GM12878 (cell line): ENCODE measurements around the gene SPAG7. TPM values are rescaled to one million over a fixed set of nuclear protein-coding genes. Genes with fewer than 3 reads are reported as not detected.

Source experiments
- ATAC-seq: fragments of 200-7000 bp; cut with Tn5 transposase; 3 replicates; pipeline ENCODE4 v1.9.1; 2020; ENCODE audit warnings: mild to moderate bottlenecking, moderate library complexity
- BruUV-seq: library from RNA; stranded (reverse); fragments of 400-500 nt; replicated peaks from 2 replicates; lab custom pipeline; 2021; lab: Mats Ljungman, UMichigan
- CTCF ChIA-PET: fragments of 300-600 bp; sonication (Branson Sonifier 250); formaldehyde crosslinking; extraction: SDS; loops from one replicate; lab custom pipeline; 2021; ENCODE audit warnings: inconsistent platforms; lab: Yijun Ruan, JAX
- POLR2A ChIA-PET: fragments of 350-600 bp; formaldehyde crosslinking; extraction: SDS; loops from one replicate; lab custom pipeline; 2021; ENCODE audit warnings: inconsistent platforms; lab: Charles Lee
- RAD21 ChIA-PET: fragments of 300-600 bp; sonication (Branson Sonifier 250); formaldehyde crosslinking; loops from one replicate; lab custom pipeline; 2023; ENCODE audit warnings: antibody characterized with exemption; ENCODE audit not compliant: unreplicated experiment; lab: Charles Lee
- SMC1A ChIA-PET: fragments of 300-600 bp; sonication (Branson Sonifier 250); formaldehyde crosslinking; loops from one replicate; lab custom pipeline; 2023; ENCODE audit not compliant: unreplicated experiment, uncharacterized antibody; lab: Charles Lee
- DNase-seq: peaks from one replicate; pipeline ENCODE4 v3.0.0-alpha.2; 2011; ENCODE audit warnings: low read depth, low spot score
- FAIRE-seq: peaks from 3 replicates; lab custom pipeline; 2011; peaks lifted over from hg19 to GRCh38; lab: Jason Lieb, UNC
- H2AFZ ChIP-seq: 2 replicates; pipeline ENCODE4 v1.6.0; 2011; ENCODE audit warnings: low read depth, low read length, control low read depth; ENCODE audit not compliant: control insufficient read depth
- H3K27ac ChIP-seq: 2 replicates; pipeline ENCODE4 v1.5.1; 2011; ENCODE audit warnings: control low read depth; ENCODE audit not compliant: control insufficient read depth, insufficient read depth
- H3K27me3 ChIP-seq, 2 experiments: replicated peaks in 1 of 2; 2 replicates each; pipeline versions ENCODE4 v1.6.0 to v1.6.1; 2011; ENCODE audit warnings: low read length in 1 of 2; ENCODE audit not compliant: control insufficient read depth in 2 of 2, insufficient read depth in 2 of 2
- H3K36me3 ChIP-seq, 2 experiments: 2 replicates each; pipeline ENCODE4 v1.5.1; 2011; ENCODE audit warnings: low read length in 1 of 2; ENCODE audit not compliant: control insufficient read depth in 2 of 2, insufficient read depth in 2 of 2
- H3K4me1 ChIP-seq: 2 replicates; pipeline ENCODE4 v1.6.1; 2011; ENCODE audit warnings: mild to moderate bottlenecking, low read length, moderate library complexity, mixed read lengths; ENCODE audit not compliant: control insufficient read depth, insufficient read depth
- H3K4me2 ChIP-seq: 2 replicates; pipeline ENCODE4 v1.6.0; 2011; ENCODE audit warnings: control low read depth; ENCODE audit not compliant: control insufficient read depth, insufficient read depth
- H3K4me3 ChIP-seq: fragments of 200-600 bp; sonication (generic); 2 replicates; pipeline ENCODE4 v1.5.1; 2016
- H3K79me2 ChIP-seq: 2 replicates; pipeline ENCODE4 v1.6.0; 2011; ENCODE audit warnings: low read length; ENCODE audit not compliant: control insufficient read depth, insufficient read depth
- H3K9ac ChIP-seq: 2 replicates; pipeline ENCODE4 v1.8.0; 2011; ENCODE audit warnings: low read length, control low read depth, mixed read lengths; ENCODE audit not compliant: control insufficient read depth, insufficient read depth
- H3K9me3 ChIP-seq: replicated peaks from 3 replicates; pipeline ENCODE4 v1.5.1; 2011; ENCODE audit warnings: mild to moderate bottlenecking, low read length; ENCODE audit not compliant: control insufficient read depth, insufficient read depth
- H4K20me1 ChIP-seq: 2 replicates; pipeline ENCODE4 v1.6.0; 2011; ENCODE audit not compliant: control insufficient read depth, insufficient read depth
- CHD4 ChIP-seq: fragments of 200-600 bp; sonication (generic); IDR thresholded peaks from 2 replicates; pipeline ENCODE4 v1.6.1; 2016; ENCODE audit warnings: mild to moderate bottlenecking
- EED ChIP-seq: sonication (generic); IDR thresholded peaks from 2 replicates; pipeline ENCODE4 v1.6.1; 2016; ENCODE audit warnings: antibody characterized with exemption, low read depth
- RFX5 ChIP-seq: IDR thresholded peaks from 2 replicates; pipeline ENCODE4 v1.6.1; 2011; ENCODE audit warnings: low read depth, low read length, improper control_type of control experiment
- RUNX3 ChIP-seq: IDR thresholded peaks from 2 replicates; pipeline ENCODE4 v1.6.1; 2012; ENCODE audit warnings: low read length, inconsistent platforms
- SUPT20H ChIP-seq: IDR thresholded peaks from 2 replicates; pipeline ENCODE4 v1.6.1; 2011; ENCODE audit warnings: low read depth, mild to moderate bottlenecking, low read length, moderate library complexity, borderline replicate concordance; ENCODE audit not compliant: control insufficient read depth
- SUZ12 ChIP-seq: fragments of 200-600 bp; sonication (generic); IDR thresholded peaks from one replicate; pipeline ENCODE4 v1.6.1; 2018; ENCODE audit warnings: antibody characterized with exemption, mild to moderate bottlenecking; ENCODE audit not compliant: unreplicated experiment
- WGBS: methylation state at CpG from one replicate; pipeline ENCODE4 v1.1.6; 2016; ENCODE audit warnings: low lambda C conversion rate; ENCODE audit not compliant: insufficient replicate concordance, insufficient coverage; ENCODE audit errors: missing lambda C conversion rate; 5-methylcytosine and 5-hydroxymethylcytosine counted together
- in situ Hi-C: fragments of 300-500 bp; cut with MboI; formaldehyde crosslinking; loops from 9 replicates; pipeline ENCODE4 v1.14.3; 2018; ENCODE audit warnings: mixed read lengths
- intact Hi-C: fragments of 100-400 bp; cut with micrococcal nuclease; formaldehyde crosslinking; loops from one replicate; pipeline ENCODE4 v1.14.2; 2022; ENCODE audit not compliant: unreplicated experiment
- polyA plus RNA-seq, 11 experiments: library from polyadenylated mRNA; depleted of rRNA in 4 of 11; unstranded in 6 of 11; stranded (reverse) in 5 of 11; fragments of >200 nt; fragmentation: Nextera tagmentation in 4 of 11; fragmentation: Illumina TruSeq in 1 of 11; extraction: Ambion mirVana in 4 of 11; extraction: Trizol in 1 of 11; gene quantifications; 1 replicate in 1 of 11; 2 replicates in 10 of 11; pipeline versions ENCODE4 v1.2.1 to v1.2.3, GENCODE V29; 2011 to 2016; ENCODE audit warnings: inconsistent platforms in 2 of 11, missing spikeins in 2 of 11, low read depth in 1 of 11
- total RNA-seq, 4 experiments: library from RNA; depleted of rRNA in 3 of 4; stranded (reverse); fragments of >200 nt in 3 of 4; fragmentation: Illumina TruSeq in 1 of 4; extraction: Trizol in 1 of 4; gene quantifications; 2 replicates each; pipeline versions ENCODE4 v1.2.1 to v1.2.3, GENCODE V29; 2013 to 2021
- TF ChIP-seq, protein P1 (sequence below): IDR thresholded peaks from 2 replicates; pipeline ENCODE4 v1.6.1; 2011; ENCODE audit warnings: mild to moderate bottlenecking, low read depth, low read length, moderate library complexity; ENCODE audit not compliant: insufficient replicate concordance
- TF ChIP-seq, protein P2 (sequence below): fragments of 450-650 bp; conservative IDR thresholded peaks from 2 replicates; pipeline ENCODE4 v1.6.1; 2017; ENCODE audit warnings: mild to moderate bottlenecking, moderate library complexity
- TF ChIP-seq, protein P3 (sequence below): fragments of 450-650 bp; IDR thresholded peaks from 2 replicates; pipeline ENCODE4 v1.6.1; 2016; ENCODE audit warnings: mild to moderate bottlenecking

SPAG7 gene
- total and polyA plus RNA-seq, 10 of the 15 experiments (the other 5 are each of a cell fraction or from before 2014, with no cell fraction given) = 7.9 to 146 (median 88.7) TPM

GRCh38 chr17:4921320-4921719, 46.3 kb downstream of the SPAG7 start:
- H2AFZ ChIP-seq = no peak overlapping the region
- CTCF ChIA-PET = interaction anchor here (1.3 kb wide), 1 partner anchor 12 kb away, joined by 4 read pairs; no protein-coding TSS in a partner anchor
- in situ Hi-C loops = no loop called here
- no peaks in the 10 kb centered on the region for H3K36me3 ChIP-seq
- BruUV-seq = no TSS peak
- H3K4me2 ChIP-seq = no peak overlapping the region
- RAD21 ChIA-PET = interaction anchor here (1.8 kb wide), 1 partner anchor 12 kb away, joined by 4 read pairs; no protein-coding TSS in a partner anchor
- H4K20me1 ChIP-seq = no peaks in the 10 kb centered on the region
- H3K9ac ChIP-seq = no peak overlapping the region
- POLR2A ChIA-PET = interaction anchor here (0.7 kb wide), 1 partner anchor 16 kb away, joined by 5 read pairs; no protein-coding TSS in a partner anchor
- no peaks in the 10 kb centered on the region for H3K4me1 ChIP-seq
- H3K4me3 ChIP-seq = no peak overlapping the region
- intact Hi-C loops = no loop called here
- no peaks in the 10 kb centered on the region for H3K79me2 ChIP-seq
- DNase-seq = no peak
- no peaks in the 10 kb centered on the region for H3K27me3 ChIP-seq
- no peaks in the 10 kb centered on the region for H3K9me3 ChIP-seq
- 86% methylated on average over 3 of the region's 4 CpGs for WGBS
- no peak for ATAC-seq
- no peak overlapping the region for H3K27ac ChIP-seq
- SMC1A ChIA-PET = no interaction called here
- TF ChIP-seq SUPT20H = no peak
- TF ChIP-seq, all 136 proteins: peak for 0
- no peak for FAIRE-seq

DNA sequence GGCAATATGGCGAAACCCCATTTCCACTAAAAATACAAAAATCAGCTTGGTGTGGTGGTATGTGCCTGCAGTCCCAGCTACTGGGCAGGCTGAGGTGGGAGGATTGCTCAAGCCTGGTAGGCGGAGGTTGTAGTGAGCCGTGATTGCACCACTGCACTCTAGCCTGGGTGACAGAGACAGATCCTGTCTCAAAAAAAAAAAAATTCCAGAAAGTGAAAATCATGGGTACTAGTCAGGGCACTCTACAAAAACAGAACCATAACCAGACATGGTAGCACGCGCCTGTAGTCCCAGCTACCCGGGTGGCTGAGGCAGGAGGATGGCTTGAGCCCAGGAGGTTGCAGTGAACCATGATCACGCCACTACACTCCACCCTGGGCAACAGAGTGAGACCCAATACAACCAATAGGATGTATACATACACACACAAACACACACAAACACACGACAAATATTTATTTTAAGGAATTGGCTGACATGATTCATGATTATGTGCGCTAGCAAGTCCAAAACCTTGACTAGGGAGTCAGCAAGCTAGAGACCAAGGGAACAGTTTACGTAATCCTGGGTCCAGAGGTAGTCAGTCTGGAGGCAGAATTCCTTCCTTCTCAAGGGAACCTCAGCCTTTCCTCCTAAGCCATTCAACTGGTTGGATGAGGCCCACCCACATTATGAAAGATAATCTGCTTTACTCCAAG, 47.1 kb downstream of the SPAG7 start:
- Histone ChIP-seq H4K20me1 (no peaks in the 10 kb centered on the region), H3K9me3 (no peaks in the 10 kb centered on the region), H2AFZ (no peak overlapping the region), H3K4me2 (no peak overlapping the region), H3K4me3 (no peak overlapping the region), H3K79me2 (no peaks in the 10 kb centered on the region), H3K9ac (no peak overlapping the region), H3K4me1 (no peaks in the 10 kb centered on the region), H3K36me3 (no peaks in the 10 kb centered on the region), H3K27ac (no peak overlapping the region), H3K27me3 (no peaks in the 10 kb centered on the region)
- POLR2A ChIA-PET = interaction anchor here (1.2 kb wide), 1 partner anchor 20 kb away, joined by 3 read pairs; the partner anchor contains the start of genes RNF167 and SLC25A11
- in situ Hi-C loops (no loop called here), intact Hi-C loops (no loop called here)
- FAIRE-seq = no peak
- CTCF ChIA-PET = interaction anchor here (1.3 kb wide), 1 partner anchor 11 kb away, joined by 4 read pairs; no protein-coding TSS in a partner anchor
- no peak for DNase-seq
- 91% methylated on average over 10 of the region's 10 CpGs for WGBS
- SMC1A ChIA-PET = interaction anchor here (0.9 kb wide), 1 partner anchor 19 kb away, joined by 3 read pairs; no protein-coding TSS in a partner anchor
- RAD21 ChIA-PET = interaction anchor here (1.8 kb wide), 1 partner anchor 11 kb away, joined by 4 read pairs; no protein-coding TSS in a partner anchor
- ATAC-seq = no peak
- BruUV-seq = no TSS peak
- TF ChIP-seq, protein P1, sequence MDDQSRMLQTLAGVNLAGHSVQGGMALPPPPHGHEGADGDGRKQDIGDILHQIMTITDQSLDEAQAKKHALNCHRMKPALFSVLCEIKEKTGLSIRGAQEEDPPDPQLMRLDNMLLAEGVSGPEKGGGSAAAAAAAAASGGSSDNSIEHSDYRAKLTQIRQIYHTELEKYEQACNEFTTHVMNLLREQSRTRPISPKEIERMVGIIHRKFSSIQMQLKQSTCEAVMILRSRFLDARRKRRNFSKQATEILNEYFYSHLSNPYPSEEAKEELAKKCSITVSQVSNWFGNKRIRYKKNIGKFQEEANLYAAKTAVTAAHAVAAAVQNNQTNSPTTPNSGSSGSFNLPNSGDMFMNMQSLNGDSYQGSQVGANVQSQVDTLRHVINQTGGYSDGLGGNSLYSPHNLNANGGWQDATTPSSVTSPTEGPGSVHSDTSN = no peak
- TF ChIP-seq RFX5 (no peak), CHD4 (no peak), RUNX3 (no peak), EED (no peak), SUZ12 (no peak)
- TF ChIP-seq, protein P2, sequence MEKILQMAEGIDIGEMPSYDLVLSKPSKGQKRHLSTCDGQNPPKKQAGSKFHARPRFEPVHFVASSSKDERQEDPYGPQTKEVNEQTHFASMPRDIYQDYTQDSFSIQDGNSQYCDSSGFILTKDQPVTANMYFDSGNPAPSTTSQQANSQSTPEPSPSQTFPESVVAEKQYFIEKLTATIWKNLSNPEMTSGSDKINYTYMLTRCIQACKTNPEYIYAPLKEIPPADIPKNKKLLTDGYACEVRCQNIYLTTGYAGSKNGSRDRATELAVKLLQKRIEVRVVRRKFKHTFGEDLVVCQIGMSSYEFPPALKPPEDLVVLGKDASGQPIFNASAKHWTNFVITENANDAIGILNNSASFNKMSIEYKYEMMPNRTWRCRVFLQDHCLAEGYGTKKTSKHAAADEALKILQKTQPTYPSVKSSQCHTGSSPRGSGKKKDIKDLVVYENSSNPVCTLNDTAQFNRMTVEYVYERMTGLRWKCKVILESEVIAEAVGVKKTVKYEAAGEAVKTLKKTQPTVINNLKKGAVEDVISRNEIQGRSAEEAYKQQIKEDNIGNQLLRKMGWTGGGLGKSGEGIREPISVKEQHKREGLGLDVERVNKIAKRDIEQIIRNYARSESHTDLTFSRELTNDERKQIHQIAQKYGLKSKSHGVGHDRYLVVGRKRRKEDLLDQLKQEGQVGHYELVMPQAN = no peak
- TF ChIP-seq, protein P3, sequence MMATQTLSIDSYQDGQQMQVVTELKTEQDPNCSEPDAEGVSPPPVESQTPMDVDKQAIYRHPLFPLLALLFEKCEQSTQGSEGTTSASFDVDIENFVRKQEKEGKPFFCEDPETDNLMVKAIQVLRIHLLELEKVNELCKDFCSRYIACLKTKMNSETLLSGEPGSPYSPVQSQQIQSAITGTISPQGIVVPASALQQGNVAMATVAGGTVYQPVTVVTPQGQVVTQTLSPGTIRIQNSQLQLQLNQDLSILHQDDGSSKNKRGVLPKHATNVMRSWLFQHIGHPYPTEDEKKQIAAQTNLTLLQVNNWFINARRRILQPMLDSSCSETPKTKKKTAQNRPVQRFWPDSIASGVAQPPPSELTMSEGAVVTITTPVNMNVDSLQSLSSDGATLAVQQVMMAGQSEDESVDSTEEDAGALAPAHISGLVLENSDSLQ = no peak
